Immature natural killer cell (primary cell): ENCODE data around the gene B4GALNT1. TPM values are rescaled to one million over a fixed set of nuclear protein-coding genes. Genes with fewer than 3 reads are reported as not detected.

ENCODE experiments used
- DNase-seq, 3 donors: peaks; one replicate each; pipeline ENCODE4 v3.0.0; 2022; ENCODE audit warnings: mixed read lengths in 1 of 3
- H3K27ac Mint-ChIP-seq, 6 donors: one replicate each; pipeline ENCODE4 v1.8.0; 2020; ENCODE audit warnings: mixed read lengths in 6 of 6, mild to moderate bottlenecking in 5 of 6, inconsistent platforms in 4 of 6, moderate library complexity in 3 of 6
- H3K27me3 Mint-ChIP-seq, 3 donors: one replicate each; pipeline ENCODE4 v1.8.0; 2020 to 2021; ENCODE audit warnings: low read depth in 3 of 3, mild to moderate bottlenecking in 3 of 3, mixed read lengths in 3 of 3, moderate library complexity in 3 of 3, inconsistent platforms in 1 of 3
- H3K36me3 Mint-ChIP-seq, 3 donors: one replicate each; pipeline ENCODE4 v1.8.0; 2020; ENCODE audit warnings: mixed read lengths in 3 of 3, inconsistent platforms in 2 of 3, mild to moderate bottlenecking in 2 of 3
- H3K4me1 Mint-ChIP-seq, 2 donors: one replicate each; pipeline ENCODE4 v1.8.0; 2020; ENCODE audit warnings: inconsistent platforms in 2 of 2, mild to moderate bottlenecking in 2 of 2, mixed read lengths in 2 of 2, moderate library complexity in 1 of 2
- H3K4me3 Mint-ChIP-seq, 5 donors: one replicate each; pipeline ENCODE4 v1.8.0; 2020; ENCODE audit warnings: mild to moderate bottlenecking in 5 of 5, mixed read lengths in 5 of 5, inconsistent platforms in 3 of 5, moderate library complexity in 3 of 5
- H3K9me3 Mint-ChIP-seq, 6 donors: one replicate each; pipeline ENCODE4 v1.8.0; 2020; ENCODE audit warnings: mild to moderate bottlenecking in 6 of 6, mixed read lengths in 6 of 6, inconsistent platforms in 4 of 6, moderate library complexity in 3 of 6
- polyA plus RNA-seq, 3 donors: library from polyadenylated mRNA; unstranded; fragments of 300-500 nt; fragmentation: Illumina TruSeq; gene quantifications; one replicate each; pipeline ENCODE4 v1.2.3, GENCODE V29; 2021

B4GALNT1 gene
- polyA plus RNA-seq, 3 donors from 2014 or later = not detected

- Mint-ChIP-seq H3K27ac (peak overlapping the region; percentile 31 to 95 (median 86)), H3K27me3 (peaks cover under 1 to 4% (median 2%) of the 10 kb centered on the region in 3 donors), H3K4me3 (peak overlapping the region; percentile 83 to 95 (median 89)), H3K9me3 (no peaks in the 10 kb centered on the region), H3K4me1 (peaks cover 50 to 59% of the 10 kb centered on the region in 2 donors), H3K36me3 (peaks cover 14 to 25% (median 23%) of the 10 kb centered on the region in 3 donors)
- no peak for DNase-seq
These were observed 27.1 kb downstream of the B4GALNT1 start for GRCh38 chr12:57605811-57606311.

- peak overlapping the region; percentile 31 to 95 (median 86) for H3K27ac Mint-ChIP-seq
- peaks cover 0 to 4% (median 1%) of the 10 kb centered on the region in 3 donors for H3K27me3 Mint-ChIP-seq
- peaks cover 44 to 54% of the 10 kb centered on the region in 2 donors for H3K4me1 Mint-ChIP-seq
- peaks cover 14 to 30% (median 30%) of the 10 kb centered on the region in 3 donors for H3K36me3 Mint-ChIP-seq
- DNase-seq = peak in 1 of 3 donors; percentile 20
- H3K9me3 Mint-ChIP-seq = no peaks in the 10 kb centered on the region
- peak overlapping the region; percentile 83 to 95 (median 89) for H3K4me3 Mint-ChIP-seq
These were observed 27.8 kb downstream of the B4GALNT1 start for GRCh38 chr12:57604992-57605810.

- Mint-ChIP-seq H3K9me3 (no peaks in the 10 kb centered on the region), H3K27ac (peak within 1 kb of the TSS; percentile 86 to 98 (median 95)), H3K36me3 (peaks cover 15 to 37% (median 35%) of the 10 kb centered on the region in 3 donors), H3K4me3 (peak within 1 kb of the TSS; percentile 83 to 95 (median 89)), H3K4me1 (peaks cover 43 to 53% of the 10 kb centered on the region in 2 donors), H3K27me3 (peaks cover 0 to 4% (median 0%) of the 10 kb centered on the region in 3 donors)
- peak in 2 of 3 donors; percentile 42 to 46 for DNase-seq
These were observed 28.5 kb downstream of the B4GALNT1 start, which contains the start of gene DTX3 for GRCh38 chr12:57604454-57604991. Gene DTX3, plus strand, starts transcription at chr12:57604824. Its CDS starts 1,694 bp downstream, at chr12:57606518.

- H3K27ac Mint-ChIP-seq = peak overlapping the region; percentile 86 to 98 (median 94)
- H3K36me3 Mint-ChIP-seq = peaks cover 21 to 43% (median 41%) of the 10 kb centered on the region in 3 donors
- peaks cover 43 to 53% of the 10 kb centered on the region in 2 donors for H3K4me1 Mint-ChIP-seq
- DNase-seq = no peak
- H3K4me3 Mint-ChIP-seq = peak overlapping the region; percentile 83 to 95 (median 89)
- peaks cover under 1 to 4% (median 3%) of the 10 kb centered on the region in 3 donors for H3K27me3 Mint-ChIP-seq
- H3K9me3 Mint-ChIP-seq = no peaks in the 10 kb centered on the region
These were observed 29.1 kb downstream of the B4GALNT1 start for GRCh38 chr12:57603815-57604453.

GRCh38 chr12:57603324-57603723 lies 29.7 kb downstream of the B4GALNT1 start:
- Mint-ChIP-seq H3K36me3 (peaks cover 25 to 48% (median 43%) of the 10 kb centered on the region in 3 donors), H3K4me3 (peak overlapping the region; percentile 83 to 95 (median 89)), H3K4me1 (peaks cover 43 to 53% of the 10 kb centered on the region in 2 donors), H3K9me3 (no peaks in the 10 kb centered on the region), H3K27me3 (peaks cover 2 to 4% (median 3%) of the 10 kb centered on the region in 3 donors), H3K27ac (peak overlapping the region; percentile 86 to 98 (median 94))
- DNase-seq = peak; percentile 41 to 42 (median 42)

- H3K27ac Mint-ChIP-seq = peak overlapping the region; percentile 51 to 98 (median 93)
- peaks cover 24 to 46% (median 46%) of the 10 kb centered on the region in 3 donors for H3K36me3 Mint-ChIP-seq
- H3K27me3 Mint-ChIP-seq = peaks cover 2 to 4% (median 3%) of the 10 kb centered on the region in 3 donors
- DNase-seq = no peak
- H3K9me3 Mint-ChIP-seq = no peaks in the 10 kb centered on the region
- peak overlapping the region in 1 of 5 donors; percentile 22 for H3K4me3 Mint-ChIP-seq
- H3K4me1 Mint-ChIP-seq = peaks cover 43 to 53% of the 10 kb centered on the region in 2 donors
These were observed 30.5 kb downstream of the B4GALNT1 start for GRCh38 chr12:57602544-57602943.

- DNase-seq = no peak
- H3K27ac Mint-ChIP-seq = peak overlapping the region in 1 of 6 donors; percentile 1
- H3K4me3 Mint-ChIP-seq = no peak overlapping the region
- peaks cover 2 to 4% (median 3%) of the 10 kb centered on the region in 3 donors for H3K27me3 Mint-ChIP-seq
- peaks cover 37 to 39% of the 10 kb centered on the region in 2 donors for H3K4me1 Mint-ChIP-seq
- no peaks in the 10 kb centered on the region for H3K9me3 Mint-ChIP-seq
- H3K36me3 Mint-ChIP-seq = peaks cover 32 to 61% (median 59%) of the 10 kb centered on the region in 3 donors
These were observed 32.6 kb downstream of the B4GALNT1 start for GRCh38 chr12:57600395-57600794.

GRCh38 chr12:57593187-57593586 lies 39.8 kb downstream of the B4GALNT1 start:
- Mint-ChIP-seq H3K9me3 (no peaks in the 10 kb centered on the region), H3K36me3 (peaks cover 14 to 20% (median 16%) of the 10 kb centered on the region in 3 donors), H3K4me3 (no peak overlapping the region), H3K4me1 (peaks cover 36 to 42% of the 10 kb centered on the region in 2 donors), H3K27ac (peak overlapping the region in 4 of 6 donors; percentile 22 to 64 (median 38)), H3K27me3 (peaks cover 0 to 8% (median 0%) of the 10 kb centered on the region in 3 donors)
- no peak for DNase-seq

GRCh38 chr12:57592551-57593165 lies 40.3 kb downstream of the B4GALNT1 start:
- Mint-ChIP-seq H3K27me3 (peaks cover 0 to 8% (median 0%) of the 10 kb centered on the region in 3 donors), H3K9me3 (no peaks in the 10 kb centered on the region), H3K27ac (peak overlapping the region; percentile 36 to 94 (median 77)), H3K36me3 (peaks cover 11 to 17% (median 14%) of the 10 kb centered on the region in 3 donors), H3K4me3 (peak overlapping the region; percentile 90 to 94 (median 93)), H3K4me1 (peaks cover 36 to 42% of the 10 kb centered on the region in 2 donors)
- DNase-seq = no peak

GRCh38 chr12:57591782-57592325 lies 41.1 kb downstream of the B4GALNT1 start:
- peak overlapping the region; percentile 90 to 94 (median 93) for H3K4me3 Mint-ChIP-seq
- H3K4me1 Mint-ChIP-seq = peaks cover 34 to 42% of the 10 kb centered on the region in 2 donors

GRCh38 chr12:57590864-57591781 lies 41.9 kb downstream of the B4GALNT1 start, which contains the start of gene PIP4K2C:
Gene PIP4K2C, plus strand, starts transcription at chr12:57591192. Its CDS starts 98 bp downstream, at chr12:57591290.
- DNase-seq = peak; percentile 75 to 81 (median 77)

More at GRCh38 chr12:57591782-57592325, 41.1 kb downstream of the B4GALNT1 start:
- peaks cover 0 to 8% (median 0%) of the 10 kb centered on the region in 3 donors for H3K27me3 Mint-ChIP-seq
- H3K36me3 Mint-ChIP-seq = peaks cover 4 to 9% (median 8%) of the 10 kb centered on the region in 3 donors
- no peaks in the 10 kb centered on the region for H3K9me3 Mint-ChIP-seq
- H3K27ac Mint-ChIP-seq = peak overlapping the region; percentile 64 to 95 (median 92)
- no peak for DNase-seq

More at GRCh38 chr12:57590864-57591781, 41.9 kb downstream of the B4GALNT1 start, which contains the start of gene PIP4K2C:
- peaks cover 0 to 8% (median 0%) of the 10 kb centered on the region in 3 donors for H3K27me3 Mint-ChIP-seq
- H3K27ac Mint-ChIP-seq = peak within 1 kb of the TSS; percentile 90 to 95 (median 92)
- no peaks in the 10 kb centered on the region for H3K9me3 Mint-ChIP-seq
- H3K4me3 Mint-ChIP-seq = peak within 1 kb of the TSS; percentile 90 to 94 (median 93)
- H3K36me3 Mint-ChIP-seq = peaks cover 0 to 5% (median 4%) of the 10 kb centered on the region in 3 donors
- H3K4me1 Mint-ChIP-seq = peaks cover 34 to 42% of the 10 kb centered on the region in 2 donors
